IMR-90 (cell line): Measurements from ENCODE around the gene ABCA4. TPM values are rescaled to one million over a fixed set of nuclear protein-coding genes. Genes with fewer than 3 reads are reported as not detected.

ENCODE experiments used
- ATAC-seq: fragments of 200-7000 bp; cut with Tn5 transposase; 2 replicates; pipeline ENCODE4 v1.9.1; 2020; ENCODE audit warnings: low read depth, mild to moderate bottlenecking, moderate library complexity
- BruUV-seq: library from RNA; stranded (reverse); fragments of 400-500 nt; replicated peaks from 2 replicates; lab custom pipeline; 2021; lab: Mats Ljungman, UMichigan
- CTCF ChIA-PET: fragments of 300-600 bp; formaldehyde crosslinking; extraction: SDS; loops from one replicate; lab custom pipeline; 2021; ENCODE audit warnings: antibody characterized with exemption; lab: Yijun Ruan, JAX
- POLR2A ChIA-PET: fragments of 300-600 bp; sonication (Branson Sonifier 250); formaldehyde crosslinking; loops from one replicate; lab custom pipeline; 2022; ENCODE audit warnings: antibody characterized with exemption; ENCODE audit not compliant: unreplicated experiment; lab: Charles Lee
- DNase-seq: peaks from one replicate; pipeline ENCODE4 v3.0.0; 2013
- H2AFZ ChIP-seq: replicated peaks from 2 replicates; pipeline ENCODE3; 2013; ENCODE audit warnings: low read length, mild to moderate bottlenecking; ENCODE audit not compliant: poor library complexity
- H2AK5ac ChIP-seq: 2 replicates; pipeline ENCODE4 v1.6.1; 2013; ENCODE audit warnings: low read depth, low read length, inconsistent platforms
- H2AK9ac ChIP-seq: replicated peaks from 2 replicates; pipeline ENCODE3; 2013; ENCODE audit warnings: mild to moderate bottlenecking, low read depth, low read length, moderate library complexity; ENCODE audit not compliant: poor library complexity
- H2BK120ac ChIP-seq: 2 replicates; pipeline ENCODE4 v1.6.1; 2013; ENCODE audit warnings: low read depth, low read length, inconsistent platforms
- H2BK15ac ChIP-seq: 3 replicates; pipeline ENCODE4 v1.6.1; 2013; ENCODE audit warnings: low read depth, low read length, inconsistent platforms
- H2BK20ac ChIP-seq: 2 replicates; pipeline ENCODE4 v1.6.1; 2013; ENCODE audit warnings: low read depth, mild to moderate bottlenecking, inconsistent platforms, low read length, moderate library complexity
- H2BK5ac ChIP-seq: 2 replicates; pipeline ENCODE4 v1.6.1; 2013; ENCODE audit warnings: mild to moderate bottlenecking, low read depth, low read length, inconsistent platforms; ENCODE audit not compliant: poor library complexity, severe bottlenecking
- H3K14ac ChIP-seq: replicated peaks from 2 replicates; pipeline ENCODE4 v1.6.1; 2013; ENCODE audit warnings: low read depth, low read length, inconsistent platforms
- H3K18ac ChIP-seq: 2 replicates; pipeline ENCODE4 v1.6.1; 2013; ENCODE audit warnings: low read depth, low read length, control low read depth
- H3K23ac ChIP-seq: 2 replicates; pipeline ENCODE4 v1.6.1; 2013; ENCODE audit warnings: low read depth, low read length, inconsistent platforms
- H3K27ac ChIP-seq: 2 replicates; pipeline ENCODE4 v1.5.1; 2013; ENCODE audit warnings: mild to moderate bottlenecking, control low read depth, low read length; ENCODE audit not compliant: insufficient read depth
- H3K27me3 ChIP-seq: 2 replicates; pipeline ENCODE4 v1.6.1; 2013; ENCODE audit warnings: low read length; ENCODE audit not compliant: control insufficient read depth, insufficient read depth
- H3K36me3 ChIP-seq: 2 replicates; pipeline ENCODE4 v1.6.1; 2013; ENCODE audit warnings: low read length, mixed read lengths; ENCODE audit not compliant: control insufficient read depth, insufficient read depth
- H3K4ac ChIP-seq: 2 replicates; pipeline ENCODE4 v1.6.1; 2013; ENCODE audit warnings: low read depth, low read length, inconsistent platforms
- H3K4me1 ChIP-seq: 2 replicates; pipeline ENCODE4 v1.6.1; 2013; ENCODE audit warnings: low read length, mixed read lengths; ENCODE audit not compliant: control insufficient read depth, insufficient read depth
- H3K4me2 ChIP-seq: 2 replicates; pipeline ENCODE4 v1.6.1; 2013; ENCODE audit warnings: low read depth, mild to moderate bottlenecking, control low read depth, low read length, moderate library complexity
- H3K4me3 ChIP-seq: 2 replicates; pipeline ENCODE4 v1.5.1; 2013; ENCODE audit warnings: low read depth, mild to moderate bottlenecking, control low read depth, low read length, moderate library complexity; ENCODE audit not compliant: insufficient read depth
- H3K56ac ChIP-seq: 2 replicates; pipeline ENCODE4 v1.6.1; 2013; ENCODE audit warnings: low read length, inconsistent platforms; ENCODE audit not compliant: insufficient read depth; ENCODE audit errors: extremely low read depth
- H3K79me1 ChIP-seq, 2 experiments: 2 replicates each; pipeline ENCODE4 v1.6.1; 2013; ENCODE audit warnings: low read length in 2 of 2, inconsistent platforms in 1 of 2, low read depth in 1 of 2
- H3K9ac ChIP-seq: 2 replicates; pipeline ENCODE4 v1.6.1; 2013; ENCODE audit warnings: low read depth, low read length, control low read depth
- H3K9me1 ChIP-seq: 2 replicates; pipeline ENCODE4 v1.6.1; 2013; ENCODE audit warnings: low read length, inconsistent platforms; ENCODE audit not compliant: insufficient read depth
- H3K9me3 ChIP-seq: 2 replicates; pipeline ENCODE4 v1.6.1; 2013; ENCODE audit warnings: low read length; ENCODE audit not compliant: control insufficient read depth, insufficient read depth
- H4K20me1 ChIP-seq: 2 replicates; pipeline ENCODE4 v1.6.1; 2013; ENCODE audit warnings: low read length, inconsistent platforms; ENCODE audit not compliant: insufficient read depth
- H4K5ac ChIP-seq: 2 replicates; pipeline ENCODE4 v1.6.1; 2013; ENCODE audit warnings: mild to moderate bottlenecking, low read depth, low read length, control low read depth
- H4K8ac ChIP-seq, 2 experiments: 2 replicates each; pipeline ENCODE4 v1.6.1; 2013; ENCODE audit warnings: low read depth in 2 of 2, low read length in 2 of 2, control low read depth in 1 of 2, inconsistent platforms in 1 of 2
- H4K91ac ChIP-seq: 2 replicates; pipeline ENCODE4 v1.6.1; 2013; ENCODE audit warnings: low read depth, low read length, inconsistent platforms; ENCODE audit not compliant: insufficient read depth
- BHLHE40 ChIP-seq: fragments of 150-350 bp; IDR thresholded peaks from 2 replicates; pipeline ENCODE4 v1.6.1; 2016; ENCODE audit warnings: mild to moderate bottlenecking, low read depth, low read length
- POLR2A ChIP-seq: IDR thresholded peaks from 2 replicates; pipeline ENCODE4 v1.6.1; 2012; ENCODE audit warnings: mild to moderate bottlenecking, low read depth, low read length
- WGBS, 2 experiments: methylation state at CpG; one replicate each; pipeline versions ENCODE4 v1.1.5 to v1.1.7; 2013; ENCODE audit warnings: missing lambda C conversion rate in 2 of 2; ENCODE audit not compliant: insufficient read length in 1 of 2; ENCODE audit errors: extremely low coverage in 2 of 2; 5-methylcytosine and 5-hydroxymethylcytosine counted together
- dilution Hi-C: fragments of 300-500 bp; cut with HindIII; formaldehyde crosslinking; loops from one replicate; pipeline ENCODE4 v1.14.3; 2018; ENCODE audit warnings: low sequenced_read_pairs; ENCODE audit not compliant: unreplicated experiment
- in situ Hi-C: fragments of 300-500 bp; cut with MboI; formaldehyde crosslinking; loops from 3 replicates; pipeline ENCODE4 v1.14.3; 2019; ENCODE audit warnings: low sequenced_read_pairs, inconsistent platforms, mixed read lengths
- intact Hi-C: fragments of 100-400 bp; cut with micrococcal nuclease; formaldehyde crosslinking; loops from 2 replicates; pipeline ENCODE4 v1.10.0; 2022
- polyA plus RNA-seq, 3 experiments: library from polyadenylated mRNA; depleted of rRNA; stranded (reverse); fragments of >200 nt; gene quantifications; 2 replicates each; pipeline ENCODE4 v1.2.3, GENCODE V29; 2012; ENCODE audit warnings: low replicate concordance in 1 of 3
- total RNA-seq: library from RNA; depleted of rRNA; stranded (reverse); fragments of >200 nt; gene quantifications from 2 replicates; pipeline ENCODE4 v1.2.3, GENCODE V29; 2012
- TF ChIP-seq, protein P1 (sequence below): fragments of 150-350 bp; IDR thresholded peaks from 2 replicates; pipeline ENCODE4 v1.6.1; 2017; ENCODE audit warnings: mild to moderate bottlenecking, antibody characterized with exemption, low read length, low read depth

Gene ABCA4
- total and polyA plus RNA-seq, 2 of the 4 experiments (the other 2 are of a cell fraction): under 0.01 to 0.36 TPM

DNA sequence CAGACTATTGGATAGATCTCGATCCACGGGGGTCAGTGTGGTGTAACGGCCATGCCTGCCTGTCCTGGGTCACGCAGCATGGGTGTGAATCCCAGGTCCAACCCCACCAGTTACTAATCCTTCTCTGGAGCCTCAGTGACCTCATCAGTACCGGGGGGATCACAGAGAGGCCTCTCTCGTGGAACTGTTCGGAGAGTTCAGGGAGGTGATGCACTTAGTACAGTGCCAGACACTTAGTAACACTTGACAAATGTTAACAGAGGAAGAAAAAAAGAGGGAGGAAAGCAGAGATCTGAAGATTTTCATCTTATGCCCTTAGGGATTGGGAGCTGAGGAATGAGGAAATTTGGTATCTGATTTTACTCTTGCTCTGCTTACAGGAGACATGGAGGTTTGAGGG, 2.9 kb downstream of the ABCA4 start:
- H2BK15ac ChIP-seq: no peak overlapping the region
- no peak overlapping the region for H3K4me2 ChIP-seq
- TF ChIP-seq, protein P1, sequence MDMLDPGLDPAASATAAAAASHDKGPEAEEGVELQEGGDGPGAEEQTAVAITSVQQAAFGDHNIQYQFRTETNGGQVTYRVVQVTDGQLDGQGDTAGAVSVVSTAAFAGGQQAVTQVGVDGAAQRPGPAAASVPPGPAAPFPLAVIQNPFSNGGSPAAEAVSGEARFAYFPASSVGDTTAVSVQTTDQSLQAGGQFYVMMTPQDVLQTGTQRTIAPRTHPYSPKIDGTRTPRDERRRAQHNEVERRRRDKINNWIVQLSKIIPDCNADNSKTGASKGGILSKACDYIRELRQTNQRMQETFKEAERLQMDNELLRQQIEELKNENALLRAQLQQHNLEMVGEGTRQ: no peak
- no peak for TF ChIP-seq BHLHE40
- TF ChIP-seq POLR2A: no peak
- H4K8ac ChIP-seq: no peak overlapping the region
- WGBS, 2 experiments: 80% methylated on average over 1 of the region's 7 CpGs; no CpG with 5 or more reads in 1 of the 2 experiments
- no peak overlapping the region for H3K56ac ChIP-seq
- H3K36me3 ChIP-seq: no peaks in the 10 kb centered on the region
- ChIA-PET POLR2A (no interaction called here), CTCF (no interaction called here)
- H4K91ac ChIP-seq: no peak overlapping the region
- H2AFZ ChIP-seq: no peak overlapping the region
- H3K4ac ChIP-seq: no peak overlapping the region
- in situ Hi-C loops (no loop called here), intact Hi-C loops (no loop called here), dilution Hi-C loops (no loop called here)
- H2BK120ac ChIP-seq: no peak overlapping the region
- H4K20me1 ChIP-seq: no peaks in the 10 kb centered on the region
- H3K9me1 ChIP-seq: peaks cover 3% of the 10 kb centered on the region; the same call in 1 of the 2 replicates
- DNase-seq (no peak), ATAC-seq (no peak)
- no peak overlapping the region for H2AK5ac ChIP-seq
- H2BK5ac ChIP-seq: no peak overlapping the region
- peaks cover 12% of the 10 kb centered on the region for H3K27me3 ChIP-seq
- H2AK9ac ChIP-seq: no peak overlapping the region
- H3K9ac ChIP-seq: no peak overlapping the region
- no peak overlapping the region for H3K18ac ChIP-seq
- no peak overlapping the region for H4K5ac ChIP-seq
- H3K27ac ChIP-seq: no peak overlapping the region
- H3K23ac ChIP-seq: no peak overlapping the region
- H2BK20ac ChIP-seq: no peak overlapping the region
- H3K79me1 ChIP-seq: no peaks in the 10 kb centered on the region
- H3K4me3 ChIP-seq: no peak overlapping the region
- no peaks in the 10 kb centered on the region; the same call in 1 of the 2 replicates for H3K9me3 ChIP-seq
- H3K14ac ChIP-seq: no peak overlapping the region
- no TSS peak for BruUV-seq
- peaks cover 8% of the 10 kb centered on the region for H3K4me1 ChIP-seq
